Measurements from ENCODE around the gene CDC25B.
A peak's percentile ranks its signal among the peaks of the same experiment; 100 is the strongest.

CDC25B gene

DNA sequence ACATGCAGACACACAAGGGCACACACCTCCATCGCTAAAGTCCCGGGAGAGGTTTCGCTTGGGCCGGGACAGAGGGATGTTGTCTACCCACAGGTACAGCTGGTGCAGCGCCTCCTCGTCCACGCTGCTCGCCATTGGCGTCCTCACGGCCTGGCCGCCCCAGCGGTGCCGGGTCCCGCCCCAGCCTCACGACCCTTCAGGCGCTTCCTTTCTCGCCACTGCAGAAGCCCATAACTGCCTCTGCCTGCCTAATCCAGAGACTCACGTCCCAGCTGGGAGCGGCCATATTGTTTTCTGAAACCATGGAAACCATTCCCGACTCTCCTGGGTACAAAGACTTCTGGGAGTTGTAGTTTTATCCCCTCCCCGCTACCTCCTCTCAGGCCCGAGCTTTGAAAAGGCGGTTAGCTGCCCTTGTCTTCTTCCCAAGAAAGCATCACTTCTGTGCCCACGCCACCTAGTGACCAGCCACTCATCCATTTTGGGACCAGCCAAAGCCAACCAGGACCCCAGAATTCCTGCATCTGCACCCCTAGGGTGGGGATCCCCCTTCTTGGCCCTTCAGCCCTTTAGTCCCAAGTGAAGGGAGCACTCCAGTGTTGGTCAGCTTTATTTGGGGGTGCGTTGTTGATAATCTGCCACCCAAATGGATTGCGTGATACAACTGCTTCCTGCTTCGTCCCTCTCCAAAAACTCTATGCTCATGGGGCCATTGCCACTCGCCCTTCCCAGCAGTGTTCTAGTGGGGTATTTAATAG, 14.8 kb upstream of the CDC25B start, which contains the start of gene SPEF1:
SPEF1 (minus strand) TSS at position 296 of the 758 bp plus-strand sequence; CDS start at position 135, 161 bp downstream.
- ATAC-seq (ENCODE audit: low read depth) = peak; percentile 72

DNA sequence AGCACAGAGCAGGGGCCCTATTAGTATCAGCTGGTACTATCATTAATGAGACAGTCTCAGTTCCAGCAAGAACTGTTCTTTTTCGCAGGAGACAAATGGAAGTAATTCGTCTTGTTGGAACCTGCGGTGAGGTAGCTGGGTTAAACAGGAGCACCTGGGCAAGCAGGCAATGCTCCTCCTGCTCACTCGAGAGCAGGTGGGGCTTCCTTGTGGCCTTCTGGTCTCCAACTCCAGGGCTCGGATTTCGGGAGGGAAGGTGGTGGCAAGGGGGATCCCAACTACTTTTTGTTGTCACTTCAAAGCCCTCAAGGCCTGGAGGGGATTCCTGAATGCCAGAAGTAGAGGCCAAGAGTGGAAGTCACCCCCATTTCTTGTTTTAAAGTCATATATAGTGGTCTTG, 13.5 kb upstream of the CDC25B start:
- H3K27me3 ChIP-seq (ENCODE audit: insufficient read depth, poor library complexity, severe bottlenecking) = no peaks in the 10 kb centered on the region
- DNase-seq (ENCODE audit: low spot score) = no peak
- H3K4me3 ChIP-seq (ENCODE audit: severe bottlenecking) = no peak overlapping the region
- TF ChIP-seq, protein P1, sequence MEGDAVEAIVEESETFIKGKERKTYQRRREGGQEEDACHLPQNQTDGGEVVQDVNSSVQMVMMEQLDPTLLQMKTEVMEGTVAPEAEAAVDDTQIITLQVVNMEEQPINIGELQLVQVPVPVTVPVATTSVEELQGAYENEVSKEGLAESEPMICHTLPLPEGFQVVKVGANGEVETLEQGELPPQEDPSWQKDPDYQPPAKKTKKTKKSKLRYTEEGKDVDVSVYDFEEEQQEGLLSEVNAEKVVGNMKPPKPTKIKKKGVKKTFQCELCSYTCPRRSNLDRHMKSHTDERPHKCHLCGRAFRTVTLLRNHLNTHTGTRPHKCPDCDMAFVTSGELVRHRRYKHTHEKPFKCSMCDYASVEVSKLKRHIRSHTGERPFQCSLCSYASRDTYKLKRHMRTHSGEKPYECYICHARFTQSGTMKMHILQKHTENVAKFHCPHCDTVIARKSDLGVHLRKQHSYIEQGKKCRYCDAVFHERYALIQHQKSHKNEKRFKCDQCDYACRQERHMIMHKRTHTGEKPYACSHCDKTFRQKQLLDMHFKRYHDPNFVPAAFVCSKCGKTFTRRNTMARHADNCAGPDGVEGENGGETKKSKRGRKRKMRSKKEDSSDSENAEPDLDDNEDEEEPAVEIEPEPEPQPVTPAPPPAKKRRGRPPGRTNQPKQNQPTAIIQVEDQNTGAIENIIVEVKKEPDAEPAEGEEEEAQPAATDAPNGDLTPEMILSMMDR (IDR thresholded peaks at IDR 0.05; ENCODE audit: poor library complexity, severe bottlenecking) = no peak
- H3K4me1 ChIP-seq (ENCODE audit: insufficient read depth, poor library complexity, severe bottlenecking) = peaks cover 14% of the 10 kb centered on the region
- H3K36me3 ChIP-seq (ENCODE audit: low read depth) = peaks cover 10% of the 10 kb centered on the region; the same call in 1 of the 2 replicates
- no peaks in the 10 kb centered on the region for H3K9me3 ChIP-seq (ENCODE audit: severe bottlenecking)
- peak overlapping the region; percentile 12 for H3K27ac ChIP-seq (ENCODE audit: poor library complexity, severe bottlenecking)
- no peak for ATAC-seq (ENCODE audit: low read depth)

More for the DNA sequence above, 14.8 kb upstream of the CDC25B start, which contains the start of gene SPEF1:
- peaks cover 10% of the 10 kb centered on the region for H3K4me1 ChIP-seq (ENCODE audit: insufficient read depth, poor library complexity, severe bottlenecking)
- H3K4me3 ChIP-seq (ENCODE audit: severe bottlenecking) = peak within 1 kb of the TSS; percentile 31
- H3K9me3 ChIP-seq (ENCODE audit: severe bottlenecking) = no peaks in the 10 kb centered on the region
- TF ChIP-seq, protein P1 (IDR thresholded peaks at IDR 0.05; ENCODE audit: poor library complexity, severe bottlenecking) = peak; percentile 80
- H3K27me3 ChIP-seq (ENCODE audit: insufficient read depth, poor library complexity, severe bottlenecking) = no peaks in the 10 kb centered on the region
- H3K36me3 ChIP-seq (ENCODE audit: low read depth) = peaks cover 10% of the 10 kb centered on the region; the same call in 1 of the 2 replicates
- peak; percentile 82 for DNase-seq (ENCODE audit: low spot score)
- H3K27ac ChIP-seq (ENCODE audit: poor library complexity, severe bottlenecking) = peak within 1 kb of the TSS; percentile 12

DNA sequence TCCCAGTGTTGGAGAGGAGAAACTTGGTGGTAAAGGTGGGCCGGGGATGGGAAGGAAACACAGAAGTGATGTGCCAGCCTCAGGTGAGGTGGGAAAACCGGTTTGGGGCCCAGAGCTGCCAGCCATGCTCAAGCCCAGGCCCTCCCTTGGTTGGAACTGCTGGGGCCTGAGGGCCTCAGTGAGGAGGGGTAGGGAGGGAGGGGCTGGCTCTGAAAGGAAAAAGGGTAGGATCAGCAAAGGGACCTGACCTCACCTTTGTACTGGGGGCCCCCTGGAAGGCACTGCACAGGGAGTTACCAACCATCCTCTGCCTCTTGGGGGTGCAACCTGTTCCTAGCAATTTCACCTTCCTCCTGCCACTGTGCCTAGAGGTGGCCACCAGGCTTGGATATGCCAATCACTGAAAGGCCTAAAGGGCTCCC, 13.0 kb upstream of the CDC25B start:
- Histone ChIP-seq H3K27ac (ENCODE audit: poor library complexity, severe bottlenecking) (peak overlapping the region; percentile 12), H3K27me3 (ENCODE audit: insufficient read depth, poor library complexity, severe bottlenecking) (no peaks in the 10 kb centered on the region), H3K36me3 (ENCODE audit: low read depth) (peaks cover 10% of the 10 kb centered on the region; the same call in 1 of the 2 replicates), H3K4me3 (ENCODE audit: severe bottlenecking) (no peak overlapping the region), H3K4me1 (ENCODE audit: insufficient read depth, poor library complexity, severe bottlenecking) (peaks cover 14% of the 10 kb centered on the region), H3K9me3 (ENCODE audit: severe bottlenecking) (no peaks in the 10 kb centered on the region)
- TF ChIP-seq, protein P1 (IDR thresholded peaks at IDR 0.05; ENCODE audit: poor library complexity, severe bottlenecking) = no peak
- ATAC-seq (ENCODE audit: low read depth) (no peak), DNase-seq (ENCODE audit: low spot score) (no peak)

DNA sequence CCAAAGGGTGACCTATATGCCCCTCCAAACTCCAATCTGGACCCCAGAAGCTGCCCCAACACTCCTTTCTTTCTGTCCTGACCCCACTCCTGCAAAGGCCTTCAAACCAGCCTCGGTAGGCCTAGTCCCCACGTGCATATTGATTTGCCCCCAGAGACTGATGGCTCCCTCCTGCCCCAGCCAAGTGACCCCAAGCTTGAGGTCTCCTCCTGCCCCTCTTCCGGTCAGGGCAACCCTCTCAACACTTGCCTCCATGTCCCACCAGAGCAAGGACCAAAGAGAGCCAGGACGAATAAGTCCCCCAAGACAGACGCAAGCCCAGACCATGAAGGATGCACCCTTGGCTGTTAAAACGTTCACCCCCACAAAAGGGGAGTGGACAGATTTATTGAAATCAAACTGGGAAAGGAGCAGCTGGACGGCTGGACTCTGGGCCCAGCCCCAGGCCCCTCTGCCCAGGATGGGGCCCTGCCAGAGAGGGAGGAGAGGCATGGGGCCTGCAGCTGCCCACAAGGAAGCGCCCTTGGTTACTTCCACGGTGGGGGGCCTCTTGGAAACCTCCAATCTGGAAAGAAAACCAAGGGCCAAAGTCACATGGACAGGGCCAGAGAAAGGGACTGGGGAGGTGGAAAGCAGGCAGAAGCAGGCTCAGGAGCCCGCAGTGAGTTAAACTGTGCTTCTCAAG, 12.5 kb upstream of the CDC25B start:
- Histone ChIP-seq H3K9me3 (ENCODE audit: severe bottlenecking) (no peaks in the 10 kb centered on the region), H3K36me3 (ENCODE audit: low read depth) (peaks cover 10% of the 10 kb centered on the region; the same call in 1 of the 2 replicates), H3K27ac (ENCODE audit: poor library complexity, severe bottlenecking) (peak overlapping the region; percentile 12), H3K4me3 (ENCODE audit: severe bottlenecking) (no peak overlapping the region), H3K4me1 (ENCODE audit: insufficient read depth, poor library complexity, severe bottlenecking) (peaks cover 14% of the 10 kb centered on the region), H3K27me3 (ENCODE audit: insufficient read depth, poor library complexity, severe bottlenecking) (no peaks in the 10 kb centered on the region)
- TF ChIP-seq, protein P1 (IDR thresholded peaks at IDR 0.05; ENCODE audit: poor library complexity, severe bottlenecking) = no peak
- no peak for DNase-seq (ENCODE audit: low spot score)
- ATAC-seq (ENCODE audit: low read depth) = no peak

Data from RWPE2 (cell line).